ENCODE data around the gene MRPL3.

GRCh38 chr3:131540143-131540542 is 37.4 kb upstream of the MRPL3 start:
- TF ChIP-seq CTCF (conservative IDR thresholded peaks at IDR 0.05; ENCODE audit: low read depth in 2 of 2) (no peak), EZH2 (IDR thresholded peaks at IDR 0.05; ENCODE audit: low read depth, unreplicated experiment) (no peak), CREB1 (CRISPR knock-in tag; IDR thresholded peaks at IDR 0.05; ENCODE audit: low read depth) (no peak), EZH2phosphoT487 (IDR thresholded peaks at IDR 0.05; ENCODE audit: unreplicated experiment) (no peak), POLR2AphosphoS5 (IDR thresholded peaks at IDR 0.05; ENCODE audit: low read depth) (no peak), REST (IDR thresholded peaks at IDR 0.05; ENCODE audit: unreplicated experiment) (no peak), NANOG (IDR thresholded peaks at IDR 0.05; ENCODE audit: borderline replicate concordance) (no peak), ZNF331 (CRISPR knock-in tag; IDR thresholded peaks at IDR 0.05; ENCODE audit: low read depth) (no peak), ZNF114 (CRISPR knock-in tag; IDR thresholded peaks at IDR 0.05) (no peak)
